NCI-H1105 (cell line): ENCODE measurements around the gene SLC25A1.
"Not testable (repeated sequence)": the region's sequence is repeated elsewhere in the genome, so short reads cannot be mapped to it uniquely, and the experiment has no call there.

Source experiments
- DNase-seq: peaks from one replicate; lab custom pipeline; 2025; lab: John Stamatoyannopoulos, UW

Gene SLC25A1

GRCh38 chr22:19166421-19166820 is 12.1 kb downstream of the SLC25A1 start:
- no peak for DNase-seq

DNA sequence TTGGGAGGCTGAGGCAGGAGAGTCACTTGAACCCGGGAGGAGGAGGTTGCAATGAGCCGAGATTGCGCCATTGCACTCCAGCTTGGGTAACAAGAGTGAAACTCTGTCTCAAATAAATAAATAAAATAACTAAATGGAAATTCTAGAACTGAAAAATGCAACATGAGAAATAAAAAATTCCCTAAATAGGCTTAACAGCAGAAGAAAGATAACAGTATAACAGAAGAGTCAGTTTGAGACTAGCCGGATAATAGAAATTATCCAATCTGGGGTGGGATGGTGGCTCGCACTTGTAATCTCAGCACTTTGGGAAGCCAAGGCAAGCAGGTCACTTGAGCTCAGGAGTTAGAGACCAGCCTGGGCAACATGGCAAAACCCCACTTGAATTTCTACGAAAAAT is 14.1 kb downstream of the SLC25A1 start:
- no peak for DNase-seq

GRCh38 chr22:19158649-19159048 is 19.9 kb downstream of the SLC25A1 start:
- DNase-seq = not testable (repeated sequence)

DNA sequence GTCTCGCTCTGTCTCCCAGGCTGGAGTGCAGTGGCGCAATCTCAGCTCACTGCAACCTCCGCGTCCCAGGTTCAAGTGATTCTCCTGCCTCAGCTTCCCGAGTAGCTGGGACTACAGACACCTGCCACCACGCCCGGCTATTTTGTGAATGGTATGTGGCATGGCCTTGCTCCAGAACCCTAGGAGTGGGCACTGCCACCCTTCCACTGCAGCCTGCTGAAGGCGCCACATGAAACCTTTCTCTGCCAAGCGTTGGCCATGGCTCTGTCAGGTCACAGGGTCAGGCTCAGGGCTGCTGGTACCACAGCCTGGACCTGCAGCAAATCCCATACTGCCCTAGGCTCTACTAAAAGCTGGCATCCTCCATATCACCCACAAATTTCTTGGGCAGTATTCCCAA is 22.4 kb downstream of the SLC25A1 start:
- DNase-seq = not testable (repeated sequence)

- DNase-seq = no peak
Measured at GRCh38 chr22:19152942-19153883, 25.3 kb downstream of the SLC25A1 start.

DNA sequence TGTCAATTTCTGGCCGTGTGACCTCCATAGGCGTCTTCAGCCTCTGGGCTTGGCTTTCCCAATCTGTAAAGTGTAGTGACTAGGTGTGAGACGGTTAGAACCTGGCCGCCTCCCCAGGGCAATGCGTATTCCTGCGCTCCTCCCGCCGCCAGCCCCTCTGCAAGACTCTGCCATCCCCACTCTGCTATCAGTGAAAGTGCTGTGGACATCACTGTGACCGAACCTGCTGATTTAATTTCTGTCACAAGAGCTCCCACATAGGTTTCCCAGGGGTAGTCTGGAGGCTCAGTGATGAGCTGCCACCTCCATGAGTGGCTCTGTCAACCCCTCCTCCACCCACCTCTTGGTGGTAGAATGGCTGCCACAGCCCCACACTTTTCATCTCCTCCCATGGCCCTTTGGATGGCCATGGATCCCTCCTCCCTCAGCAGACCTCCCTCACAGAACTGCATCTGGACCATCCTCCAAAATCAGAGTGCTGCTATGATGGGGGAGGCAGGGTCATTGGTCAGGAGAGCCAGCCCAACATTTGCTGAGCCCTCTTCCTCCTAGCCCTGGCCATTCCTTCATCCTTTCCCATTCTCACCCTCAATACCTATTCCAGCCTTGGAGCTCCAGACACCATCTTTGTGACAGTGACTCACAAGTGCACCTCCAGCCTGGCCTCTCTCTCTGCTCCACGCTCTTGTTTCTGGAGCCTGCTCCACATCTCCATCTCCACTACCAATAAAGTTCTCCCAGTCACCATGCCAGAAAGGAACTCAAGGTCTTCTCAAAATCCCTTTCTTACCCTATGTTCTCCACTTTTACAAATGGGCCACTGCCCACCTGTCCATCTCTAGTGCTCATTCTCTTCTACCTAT is 27.0 kb downstream of the SLC25A1 start:
- DNase-seq = no peak

DNA sequence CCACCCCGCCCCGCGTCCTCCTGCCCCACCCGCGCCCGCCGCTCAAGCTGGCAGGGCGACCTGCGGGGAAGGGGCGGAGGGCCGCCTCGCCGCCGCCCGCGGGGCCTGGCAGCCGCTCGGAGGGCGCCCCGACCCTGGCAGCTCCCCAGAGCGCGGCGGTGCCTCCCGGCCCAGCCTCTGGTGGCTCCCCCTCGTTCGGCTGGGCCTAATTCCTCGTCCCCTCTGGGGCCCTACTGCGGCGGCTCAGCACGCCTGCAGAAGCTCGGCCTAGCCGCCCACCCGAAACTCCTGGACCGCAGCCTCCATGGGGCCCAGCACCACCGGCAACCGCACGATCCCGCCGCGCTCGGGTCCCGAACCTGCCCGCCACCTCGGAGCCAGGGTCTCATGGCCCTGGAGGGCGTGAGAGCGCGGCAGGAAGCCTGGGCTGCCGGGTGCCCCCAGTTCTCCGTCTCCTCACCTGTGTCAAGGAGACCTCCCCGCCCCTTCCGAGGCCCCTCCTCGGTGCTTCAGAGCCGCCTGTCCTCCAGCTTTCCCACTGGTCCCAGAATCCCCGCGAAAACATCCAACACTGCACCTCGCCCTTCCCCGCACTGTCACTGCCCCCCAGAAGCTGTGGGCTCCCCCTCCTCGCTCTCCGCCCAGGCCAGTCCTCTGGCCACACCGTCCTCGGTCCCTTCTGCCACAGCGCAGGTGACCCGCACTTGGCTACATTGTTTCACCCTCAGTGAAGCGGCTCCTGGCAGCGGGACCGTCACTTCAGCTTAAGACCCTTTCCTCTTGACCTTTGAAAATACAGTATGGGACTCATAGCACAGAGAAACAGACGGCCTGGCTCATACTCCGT is 27.8 kb downstream of the SLC25A1 start:
- DNase-seq = no peak

- no peak for DNase-seq
Measured at GRCh38 chr22:19149991-19150390, 28.5 kb downstream of the SLC25A1 start, which contains the start of gene GSC2. Gene GSC2 (minus strand): TSS chr22:19150292. CDS start chr22:19150283, 9 bp downstream.

- no peak for DNase-seq
Measured at GRCh38 chr22:19149047-19149883, 29.3 kb downstream of the SLC25A1 start.

DNA sequence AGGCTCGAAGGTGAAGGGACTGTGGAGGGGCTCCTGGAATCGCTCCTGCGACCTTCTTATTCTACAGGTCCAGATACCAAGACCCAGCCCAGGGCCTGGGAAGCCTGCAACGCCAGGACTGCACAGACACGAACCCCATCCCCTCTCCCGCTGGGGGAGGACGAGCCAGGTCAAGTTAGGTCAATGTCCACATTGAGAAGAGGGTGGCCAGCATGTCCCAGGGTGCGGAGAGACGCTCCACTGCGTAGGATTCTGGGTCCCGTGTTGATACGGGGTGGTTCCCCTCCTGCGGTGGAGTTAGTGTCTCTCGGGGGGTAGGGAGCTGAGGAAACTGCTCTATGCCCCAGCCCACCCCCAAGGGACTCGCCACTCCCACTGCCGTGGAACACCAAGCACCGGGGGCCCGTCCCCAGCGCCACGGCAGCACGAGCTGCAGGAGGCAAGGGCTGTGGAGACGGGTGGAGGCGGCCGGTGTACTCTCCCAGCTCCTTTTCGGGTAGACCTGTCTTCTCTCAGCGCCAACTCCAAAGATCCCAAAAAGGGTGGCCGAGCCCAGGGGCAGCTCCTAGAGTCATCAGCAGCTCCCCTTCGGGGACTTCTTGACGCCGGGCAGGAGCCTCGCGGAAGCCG is 30.0 kb downstream of the SLC25A1 start:
- no peak for DNase-seq

GRCh38 chr22:19147195-19147780 is 31.2 kb downstream of the SLC25A1 start:
- no peak for DNase-seq

DNA sequence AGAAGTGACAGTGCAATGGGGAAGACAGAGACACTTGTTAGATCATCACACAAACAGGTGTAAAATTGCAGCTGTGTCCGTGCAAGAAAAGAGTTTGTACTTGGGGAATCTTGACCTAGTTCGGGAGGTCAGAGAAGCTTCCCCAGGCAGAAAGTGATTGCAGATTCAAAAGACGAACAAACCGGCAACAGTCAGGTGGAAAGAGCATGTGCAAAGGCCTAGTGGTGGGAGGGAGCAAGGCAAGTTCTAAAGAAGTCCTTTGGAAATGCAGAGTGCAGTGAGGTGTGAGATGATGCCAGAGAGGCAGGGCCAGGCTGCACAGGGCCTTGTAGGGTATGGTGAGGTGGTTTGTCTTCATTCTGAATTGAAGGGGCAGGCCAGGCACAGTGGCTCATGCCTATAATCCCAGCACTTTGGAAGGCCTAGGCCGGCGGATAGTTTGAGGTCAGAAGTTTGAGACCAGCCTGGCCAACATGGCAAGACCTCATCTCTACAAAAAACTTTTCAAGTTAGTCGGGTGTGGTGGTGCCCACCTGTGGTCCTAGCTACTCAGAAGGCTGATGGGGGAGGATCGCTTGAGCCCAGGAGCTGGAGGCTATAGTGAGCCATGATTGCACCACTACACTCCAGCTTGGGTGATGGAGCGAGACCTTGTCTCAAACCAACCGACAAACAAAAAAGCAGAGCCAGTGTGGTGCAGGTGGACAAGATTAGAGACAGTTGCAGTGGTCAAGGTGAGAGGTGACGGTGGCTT is 32.1 kb downstream of the SLC25A1 start:
- DNase-seq = no peak

DNA sequence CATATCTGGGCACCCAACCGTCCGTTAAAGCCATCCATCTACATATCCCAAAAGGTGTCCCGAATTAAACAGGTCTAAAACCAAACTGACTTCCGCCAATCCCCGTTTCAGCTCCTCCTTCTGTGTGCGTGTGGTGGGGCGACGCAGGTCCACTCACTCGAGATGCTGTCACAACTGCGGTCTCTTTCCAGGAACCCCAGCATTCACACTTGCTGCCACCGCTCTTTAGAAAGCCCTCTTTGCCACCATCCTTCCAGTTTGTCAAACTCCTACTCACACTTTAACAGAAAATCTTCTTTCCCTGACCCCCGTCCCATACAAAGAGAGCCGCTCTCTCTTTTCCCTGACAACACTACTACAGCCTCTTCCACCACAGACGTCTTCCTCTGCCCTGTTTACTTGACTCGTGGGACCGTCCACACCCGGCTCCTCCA is 34.6 kb downstream of the SLC25A1 start:
- DNase-seq = no peak

GRCh38 chr22:19143212-19143611 is 35.3 kb downstream of the SLC25A1 start:
- DNase-seq = no peak

DNA sequence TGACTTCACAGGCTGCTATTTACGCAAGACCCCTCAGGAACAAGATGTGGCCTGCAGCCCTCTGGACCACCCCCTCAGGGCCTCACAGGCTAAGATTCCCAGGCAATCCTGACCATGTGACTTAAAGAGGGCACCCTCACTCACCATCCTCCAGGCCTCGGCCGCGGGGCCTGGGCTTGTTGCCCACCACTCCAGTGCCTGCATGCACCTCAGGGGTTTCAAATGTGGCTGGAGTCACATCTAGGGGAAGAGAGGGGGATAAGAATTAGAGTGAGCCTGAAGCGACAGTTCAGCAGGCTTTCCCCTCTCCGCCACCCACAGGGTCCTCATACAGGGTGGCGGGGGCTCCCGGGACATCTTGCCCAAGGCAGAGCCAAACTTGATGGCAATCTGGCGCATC is 36.1 kb downstream of the SLC25A1 start:
- no peak for DNase-seq

- DNase-seq = no peak
Measured at GRCh38 chr22:19139974-19140373, 38.6 kb downstream of the SLC25A1 start.

DNA sequence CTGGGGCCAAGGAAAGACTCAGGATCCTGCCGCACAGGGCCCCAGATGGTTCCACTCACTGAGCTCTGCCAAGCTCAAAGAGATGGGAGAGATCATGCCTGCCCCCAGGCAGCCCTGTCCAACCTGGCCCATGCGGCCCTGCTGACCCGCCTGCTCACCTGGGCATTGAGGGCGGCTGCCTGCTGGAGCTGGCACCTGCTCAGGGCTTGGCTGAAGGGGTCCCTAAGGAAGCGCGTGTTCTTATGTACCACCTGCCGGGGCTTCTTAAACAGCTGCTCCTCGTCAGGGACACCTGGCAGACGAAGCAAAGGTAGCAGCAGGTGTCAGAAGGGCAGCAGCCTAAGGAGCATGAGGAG is 39.6 kb downstream of the SLC25A1 start:
- DNase-seq = no peak

- no peak for DNase-seq
Measured at GRCh38 chr22:19138217-19139000, 40.1 kb downstream of the SLC25A1 start.
